ENCODE data around the gene NFATC1.
A peak's percentile ranks its signal among the peaks of the same experiment; 100 is the strongest.

The NFATC1 gene

DNA sequence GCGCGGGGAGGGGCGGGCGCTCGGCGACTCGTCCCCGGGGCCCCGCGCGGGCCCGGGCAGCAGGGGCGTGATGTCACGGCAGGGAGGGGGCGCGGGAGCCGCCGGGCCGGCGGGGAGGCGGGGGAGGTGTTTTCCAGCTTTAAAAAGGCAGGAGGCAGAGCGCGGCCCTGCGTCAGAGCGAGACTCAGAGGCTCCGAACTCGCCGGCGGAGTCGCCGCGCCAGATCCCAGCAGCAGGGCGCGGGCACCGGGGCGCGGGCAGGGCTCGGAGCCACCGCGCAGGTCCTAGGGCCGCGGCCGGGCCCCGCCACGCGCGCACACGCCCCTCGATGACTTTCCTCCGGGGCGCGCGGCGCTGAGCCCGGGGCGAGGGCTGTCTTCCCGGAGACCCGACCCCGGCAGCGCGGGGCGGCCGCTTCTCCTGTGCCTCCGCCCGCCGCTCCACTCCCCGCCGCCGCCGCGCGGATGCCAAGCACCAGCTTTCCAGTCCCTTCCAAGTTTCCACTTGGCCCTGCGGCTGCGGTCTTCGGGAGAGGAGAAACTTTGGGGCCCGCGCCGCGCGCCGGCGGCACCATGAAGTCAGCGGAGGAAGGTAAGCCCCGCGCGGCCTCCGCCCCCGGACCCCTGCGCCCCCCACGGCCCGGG is at the start of gene NFATC1:
Gene NFATC1 (plus strand): TSS at position 170 of the 644 bp plus-strand sequence. CDS start 295 bp downstream, at position 465.
- TF ChIP-seq ZFX (IDR thresholded peaks at IDR 0.05), result no peak
- TF ChIP-seq, protein P1, sequence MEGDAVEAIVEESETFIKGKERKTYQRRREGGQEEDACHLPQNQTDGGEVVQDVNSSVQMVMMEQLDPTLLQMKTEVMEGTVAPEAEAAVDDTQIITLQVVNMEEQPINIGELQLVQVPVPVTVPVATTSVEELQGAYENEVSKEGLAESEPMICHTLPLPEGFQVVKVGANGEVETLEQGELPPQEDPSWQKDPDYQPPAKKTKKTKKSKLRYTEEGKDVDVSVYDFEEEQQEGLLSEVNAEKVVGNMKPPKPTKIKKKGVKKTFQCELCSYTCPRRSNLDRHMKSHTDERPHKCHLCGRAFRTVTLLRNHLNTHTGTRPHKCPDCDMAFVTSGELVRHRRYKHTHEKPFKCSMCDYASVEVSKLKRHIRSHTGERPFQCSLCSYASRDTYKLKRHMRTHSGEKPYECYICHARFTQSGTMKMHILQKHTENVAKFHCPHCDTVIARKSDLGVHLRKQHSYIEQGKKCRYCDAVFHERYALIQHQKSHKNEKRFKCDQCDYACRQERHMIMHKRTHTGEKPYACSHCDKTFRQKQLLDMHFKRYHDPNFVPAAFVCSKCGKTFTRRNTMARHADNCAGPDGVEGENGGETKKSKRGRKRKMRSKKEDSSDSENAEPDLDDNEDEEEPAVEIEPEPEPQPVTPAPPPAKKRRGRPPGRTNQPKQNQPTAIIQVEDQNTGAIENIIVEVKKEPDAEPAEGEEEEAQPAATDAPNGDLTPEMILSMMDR (conservative IDR thresholded peaks at IDR 0.05), result no peak
- H3K27ac ChIP-seq, result peak within 1 kb of the TSS; percentile 2; the same call in 1 of the 2 replicates

DNA sequence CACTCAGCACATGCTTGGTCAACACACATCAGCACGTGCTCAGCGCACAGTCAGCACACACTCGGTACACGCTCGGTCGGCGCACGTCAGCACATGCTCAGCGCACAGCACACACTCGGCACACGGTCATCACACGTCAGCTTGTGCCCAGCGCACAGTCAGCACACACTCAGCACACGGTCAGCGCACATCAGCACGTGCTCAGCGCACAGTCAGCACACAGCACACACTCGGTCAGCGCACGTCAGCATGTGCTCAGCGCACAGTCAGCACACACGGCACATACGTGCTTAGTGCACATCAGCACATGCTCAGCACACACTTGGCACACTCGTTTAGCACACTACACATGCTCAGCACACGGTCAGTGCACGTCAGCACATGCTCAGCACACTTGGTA is 49.7 kb upstream of the NFATC1 start:
- TF ChIP-seq, protein P1 (conservative IDR thresholded peaks at IDR 0.05), result no peak
- TF ChIP-seq ZFX (IDR thresholded peaks at IDR 0.05), result no peak
- H3K27ac ChIP-seq, result no peak overlapping the region

DNA sequence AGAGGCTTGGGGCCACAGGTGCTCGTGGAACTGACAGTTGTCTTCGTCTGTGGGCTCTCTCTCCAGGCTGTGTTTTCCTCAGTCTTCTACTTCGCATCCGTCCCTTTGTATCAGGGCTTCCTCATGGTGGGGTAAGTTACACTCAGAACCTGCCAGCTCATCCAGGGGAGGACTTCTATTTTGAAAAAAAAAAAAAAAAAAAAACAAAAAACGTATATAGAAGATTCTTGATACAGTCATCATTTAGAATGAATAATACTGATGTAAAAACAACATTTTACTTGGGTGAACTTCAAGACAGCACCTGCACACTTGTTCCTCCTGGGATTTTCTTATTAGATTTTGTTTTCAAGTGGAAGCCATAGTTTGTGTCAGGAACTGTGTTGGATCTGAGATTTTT is 47.7 kb upstream of the NFATC1 start:
- TF ChIP-seq, protein P1 (conservative IDR thresholded peaks at IDR 0.05), result no peak
- TF ChIP-seq ZFX (IDR thresholded peaks at IDR 0.05), result no peak
- H3K27ac ChIP-seq, result no peak overlapping the region

DNA sequence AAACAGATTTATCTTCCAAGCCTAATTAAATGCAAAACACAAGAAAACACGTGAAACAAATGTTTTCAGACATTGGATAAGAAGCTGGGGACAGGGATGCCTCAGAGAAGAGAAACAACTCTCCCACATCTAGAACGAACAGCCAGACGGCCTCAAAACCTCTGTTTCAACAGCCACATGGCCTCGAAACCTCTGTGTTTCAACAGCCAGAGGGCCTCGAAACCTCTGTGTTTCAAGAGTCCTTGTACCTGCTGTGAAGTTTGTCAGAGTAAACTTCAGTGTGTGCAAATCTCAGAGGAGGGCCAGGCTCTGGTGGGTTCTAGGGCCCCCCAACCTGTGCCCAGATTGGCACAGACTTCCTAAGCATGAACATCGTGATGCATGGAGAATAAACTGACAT is 43.3 kb upstream of the NFATC1 start:
- no peak for TF ChIP-seq ZFX (IDR thresholded peaks at IDR 0.05)
- TF ChIP-seq, protein P1 (conservative IDR thresholded peaks at IDR 0.05), result no peak
- no peak overlapping the region for H3K27ac ChIP-seq

DNA sequence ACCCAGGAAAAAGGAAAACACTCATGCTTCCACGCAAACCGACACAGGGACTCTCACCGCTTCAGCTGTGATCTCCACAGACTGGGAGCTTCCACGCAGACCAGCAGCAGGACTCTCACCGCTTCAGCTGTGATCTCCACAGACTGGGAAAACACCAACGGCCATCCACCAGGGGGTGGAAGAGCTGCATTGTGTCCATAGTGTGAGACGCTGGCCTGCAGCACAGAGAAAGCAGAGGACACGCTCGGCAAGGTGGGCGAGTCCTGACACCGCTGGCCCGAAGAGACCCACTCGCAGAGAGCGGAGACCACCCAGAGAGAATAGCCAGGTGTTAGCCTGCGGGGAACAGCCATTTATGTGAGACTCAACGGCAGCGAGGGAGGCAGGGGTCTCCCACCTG is 42.5 kb upstream of the NFATC1 start:
- TF ChIP-seq, protein P1 (conservative IDR thresholded peaks at IDR 0.05), result no peak; the same call in 1 of the 2 replicates
- no peak for TF ChIP-seq ZFX (IDR thresholded peaks at IDR 0.05)
- no peak overlapping the region for H3K27ac ChIP-seq

DNA sequence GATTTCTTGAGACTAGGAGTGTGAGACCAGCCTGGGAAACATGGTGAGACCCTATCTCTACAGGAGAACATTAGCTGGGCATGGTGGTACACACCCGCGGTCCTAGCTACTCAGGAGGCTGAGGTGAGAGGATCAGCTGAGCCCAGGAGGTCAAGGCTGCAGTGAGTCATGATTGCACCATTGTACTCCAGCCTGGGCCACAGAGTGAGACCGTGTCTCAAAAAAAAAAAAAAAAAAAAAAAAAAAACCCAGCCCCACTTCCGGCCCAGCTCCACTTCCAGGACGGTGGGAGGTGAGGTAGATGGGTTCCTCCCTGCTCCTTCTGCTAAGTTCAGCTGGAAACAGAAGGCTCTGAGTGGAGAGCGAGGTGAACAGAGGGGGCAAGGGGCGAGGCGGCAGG is 41.4 kb upstream of the NFATC1 start:
- TF ChIP-seq, protein P1 (conservative IDR thresholded peaks at IDR 0.05), result no peak
- TF ChIP-seq ZFX (IDR thresholded peaks at IDR 0.05), result no peak
- no peak overlapping the region for H3K27ac ChIP-seq

DNA sequence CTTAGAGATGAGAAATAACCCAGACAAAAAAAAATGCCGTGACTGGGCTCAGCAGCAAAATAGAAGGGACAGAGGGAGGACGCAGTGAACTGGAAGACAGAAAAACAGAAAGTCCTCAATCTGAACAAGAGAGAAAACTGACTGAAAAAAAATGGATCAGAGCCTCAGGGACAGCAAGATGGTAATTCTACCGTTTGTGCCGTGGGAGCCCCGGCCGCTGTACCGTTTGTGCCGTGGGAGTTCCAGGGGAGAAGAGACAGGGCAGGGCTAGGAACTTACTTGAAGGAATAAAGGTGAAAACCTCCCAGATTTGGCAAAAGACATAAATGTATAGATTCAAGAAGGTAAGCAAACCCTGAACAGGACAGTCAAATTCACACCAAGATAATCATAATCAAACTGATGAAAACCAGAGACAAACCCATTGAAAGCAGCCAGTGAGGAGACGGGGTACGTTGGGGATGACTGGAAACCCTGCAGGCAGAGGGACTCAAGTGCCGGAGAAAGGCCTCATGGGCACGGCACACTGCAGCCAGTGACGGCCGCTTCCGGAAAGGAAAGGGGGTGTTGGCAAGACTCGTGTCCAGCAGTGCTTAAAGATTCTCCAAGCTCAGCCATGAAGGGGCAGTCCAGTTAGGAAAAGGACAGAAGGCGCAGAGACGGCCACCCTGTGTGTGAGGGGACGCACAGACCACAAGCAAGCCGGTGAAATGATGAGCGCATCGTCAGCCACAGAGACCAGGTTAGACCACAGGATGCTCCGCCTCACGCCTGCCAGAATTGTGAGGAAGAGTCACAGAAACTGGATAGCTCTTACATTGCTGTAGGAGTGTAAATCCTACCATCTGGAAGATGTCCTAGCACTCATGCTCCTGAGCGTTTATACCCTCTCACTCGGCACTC is 40.0 kb upstream of the NFATC1 start:
- TF ChIP-seq, protein P1 (conservative IDR thresholded peaks at IDR 0.05), result no peak
- TF ChIP-seq ZFX (IDR thresholded peaks at IDR 0.05), result no peak
- no peak overlapping the region for H3K27ac ChIP-seq

Measured in C4-2B (cell line).